ENCODE results near the gene METTL1. TPM values are rescaled to one million over a fixed set of nuclear protein-coding genes. Genes with fewer than 3 reads are reported as not detected.
A peak's percentile ranks its signal among the peaks of the same experiment; 100 is the strongest.

Gene METTL1
- total and polyA plus RNA-seq, 9 of the 15 experiments (the other 6 are each of a cell fraction or from before 2014, with no cell fraction given), result 12.6 to 65.9 (median 39.2) TPM

- 0 out of 2 replicates have a peak, but pooled peaks have one; percentile 30 for TF ChIP-seq MIER1 (IDR thresholded peaks at IDR 0.05; ENCODE audit: low read depth)
- 0 out of 2 replicates have a peak, but pooled peaks have one; percentile 41 for TF ChIP-seq ZBTB5 (IDR thresholded peaks at IDR 0.05)
- no peak for TF ChIP-seq SRSF7 (optimal IDR thresholded peaks at IDR 0.05; ENCODE audit: low read depth, low read length)
- TF ChIP-seq VEZF1 (CRISPR knock-in tag; IDR thresholded peaks at IDR 0.05), result peak; percentile 91
Measured at GRCh38 chr12:57754411-57755193, 17.3 kb downstream of the METTL1 start, which contains the start of gene MARCHF9 (continued).

All from K562 (cell line).